Mammary epithelial cell (primary cell): Measurements from ENCODE around the gene VWA5B1.
"Not testable (repeated sequence)": the region's sequence is repeated elsewhere in the genome, so short reads cannot be mapped to it uniquely, and the experiment has no call there.

Source experiments
- CTCF ChIP-seq, 2 donors: IDR thresholded peaks in 1 of 2; conservative IDR thresholded peaks in 1 of 2; 2 replicates each; pipeline ENCODE4 v1.5.1; 2011 to 2012; ENCODE audit warnings: inconsistent platforms in 2 of 2, low read length in 2 of 2, mild to moderate bottlenecking in 2 of 2, control low read depth in 1 of 2, low read depth in 1 of 2; ENCODE audit not compliant: insufficient read depth in 1 of 2; ENCODE audit errors: extremely low read depth in 1 of 2
- EZH2 ChIP-seq: IDR thresholded peaks from 2 replicates; pipeline ENCODE4 v1.6.1; 2012; ENCODE audit warnings: low read length, inconsistent platforms, borderline replicate concordance

GRCh38 chr1:20287696-20288095 is 3.0 kb upstream of the VWA5B1 start:
- TF ChIP-seq CTCF (conservative IDR thresholded peaks at IDR 0.05 in 1 of 2, IDR thresholded peaks at IDR 0.05 in 1 of 2; ENCODE audit: extremely low read depth in 1 of 2, insufficient read depth in 1 of 2, low read depth in 1 of 2, low read length in 2 of 2); EZH2: not testable (repeated sequence)
